ENCODE results near the gene LMNA.

Gene LMNA

DNA sequence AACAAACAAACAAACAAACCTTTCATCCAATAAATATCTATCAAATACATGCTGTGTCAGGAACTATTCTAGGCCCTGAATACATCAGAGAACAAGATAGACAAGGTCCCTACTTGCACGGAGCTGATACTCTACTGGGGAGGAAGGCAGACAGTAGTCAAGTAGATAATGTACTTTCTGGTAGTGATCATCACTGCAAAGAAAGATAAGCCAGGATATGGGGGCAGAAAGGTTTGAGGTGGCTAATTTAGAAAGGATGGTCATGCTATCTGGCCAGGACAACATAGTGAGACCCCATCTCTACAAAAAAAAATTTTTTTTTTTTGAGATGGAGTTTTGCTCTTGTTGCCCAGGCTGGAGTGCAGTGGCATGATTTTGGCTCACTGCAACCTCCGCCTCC is 22.9 kb upstream of the LMNA start:
- Histone ChIP-seq H3K9me3 (ENCODE audit: insufficient read depth, low read length) (no peaks in the 10 kb centered on the region), H3K9ac (ENCODE audit: insufficient read length, low read depth) (no peak overlapping the region), H3K36me3 (ENCODE audit: insufficient read depth, insufficient read length, low read length) (peaks cover 71% of the 10 kb centered on the region), H3K27me3 (ENCODE audit: insufficient read depth, insufficient read length) (no peaks in the 10 kb centered on the region), H3K4me3 (ENCODE audit: insufficient read length, low read depth) (no peak overlapping the region), H3K4me1 (ENCODE audit: insufficient read depth, insufficient read length) (peaks cover 16% of the 10 kb centered on the region)
- DNase-seq (ENCODE audit: low read depth, low spot score), result no peak
- TF ChIP-seq ZNF274 (IDR thresholded peaks at IDR 0.05; ENCODE audit: low read depth, low read length), result no peak
- TF ChIP-seq SUZ12 (IDR thresholded peaks at IDR 0.05; ENCODE audit: extremely low read depth, insufficient read depth, insufficient read length), result no peak
- TF ChIP-seq YY1 (IDR thresholded peaks at IDR 0.05; ENCODE audit: insufficient read depth, insufficient read length), result no peak

DNA sequence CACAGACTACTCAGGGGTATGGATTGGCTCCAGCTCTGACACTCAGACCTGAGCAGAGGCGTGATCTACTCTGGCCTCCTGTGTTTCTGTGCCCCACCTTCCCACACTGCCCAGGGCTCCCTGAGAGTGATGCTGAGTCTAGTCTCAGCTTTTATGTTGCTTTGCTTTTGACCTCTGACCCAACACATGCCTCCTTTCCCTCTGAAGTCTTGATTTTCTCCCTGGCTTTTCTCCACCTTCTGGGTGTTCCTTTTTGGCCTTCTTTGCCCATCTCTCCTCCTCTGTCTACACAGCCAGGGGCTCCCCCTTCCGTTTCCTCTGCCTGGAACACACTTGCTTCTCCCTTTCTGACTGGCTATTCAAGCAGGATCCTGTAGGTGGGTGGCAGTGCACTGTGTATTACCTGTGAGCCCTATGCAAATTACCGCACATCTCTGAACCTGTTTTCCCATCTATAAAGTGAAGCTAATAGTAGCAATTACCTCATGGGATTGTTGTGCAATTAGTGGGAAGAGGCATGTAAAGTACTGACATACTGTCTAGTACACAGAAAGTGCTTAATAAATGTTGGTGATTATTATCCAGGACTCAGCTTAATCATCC is 18.5 kb upstream of the LMNA start:
- TF ChIP-seq ZNF274 (IDR thresholded peaks at IDR 0.05; ENCODE audit: low read depth, low read length), result no peak
- TF ChIP-seq SUZ12 (IDR thresholded peaks at IDR 0.05; ENCODE audit: extremely low read depth, insufficient read depth, insufficient read length), result no peak
- TF ChIP-seq YY1 (IDR thresholded peaks at IDR 0.05; ENCODE audit: insufficient read depth, insufficient read length), result no peak
- H3K9ac ChIP-seq (ENCODE audit: insufficient read length, low read depth), result peak overlapping the region; percentile 27
- H3K36me3 ChIP-seq (ENCODE audit: insufficient read depth, insufficient read length, low read length), result peaks cover 83% of the 10 kb centered on the region
- no peak for DNase-seq (ENCODE audit: low read depth, low spot score)
- peaks cover 37% of the 10 kb centered on the region for H3K4me1 ChIP-seq (ENCODE audit: insufficient read depth, insufficient read length)
- no peaks in the 10 kb centered on the region for H3K9me3 ChIP-seq (ENCODE audit: insufficient read depth, low read length)
- H3K4me3 ChIP-seq (ENCODE audit: insufficient read length, low read depth), result no peak overlapping the region
- no peaks in the 10 kb centered on the region for H3K27me3 ChIP-seq (ENCODE audit: insufficient read depth, insufficient read length)

DNA sequence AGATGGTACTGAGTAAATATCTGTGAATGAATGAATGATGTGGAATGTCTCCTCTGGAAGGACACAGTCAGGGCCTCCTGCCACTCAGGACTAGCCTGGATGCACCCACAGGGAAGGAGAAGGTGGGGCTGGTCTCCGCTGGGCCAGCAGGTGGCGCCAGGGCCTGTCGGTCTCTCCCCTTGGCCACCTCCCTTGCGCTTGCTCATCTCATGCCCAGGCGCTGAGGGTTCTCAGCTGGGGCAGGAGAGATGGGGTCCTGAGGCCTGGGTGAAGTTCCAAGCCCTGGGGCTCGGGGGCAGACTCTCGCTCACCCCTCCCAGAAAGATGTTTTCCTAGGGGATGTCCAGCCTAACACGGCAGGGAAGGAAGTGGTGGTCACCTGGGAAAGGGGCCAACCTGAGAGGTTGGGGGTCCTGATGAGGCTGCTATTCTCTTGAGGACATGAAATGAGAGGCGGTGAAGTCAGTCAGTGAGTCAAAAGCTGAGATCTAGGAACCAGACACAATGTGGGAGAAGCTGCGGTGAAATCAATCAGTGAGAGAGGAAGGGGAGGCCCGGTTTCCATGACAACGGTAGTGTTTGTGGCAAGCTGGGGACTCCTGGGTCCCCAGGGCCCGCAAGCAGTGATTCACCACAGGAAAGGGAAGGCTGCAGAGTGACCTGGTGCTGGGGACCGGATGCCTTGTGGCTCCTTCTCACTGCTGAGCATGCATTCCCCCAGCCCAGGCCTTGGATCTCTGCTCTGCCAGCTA is 17.7 kb upstream of the LMNA start:
- H3K9me3 ChIP-seq (ENCODE audit: insufficient read depth, low read length), result no peaks in the 10 kb centered on the region
- no peaks in the 10 kb centered on the region for H3K27me3 ChIP-seq (ENCODE audit: insufficient read depth, insufficient read length)
- TF ChIP-seq YY1 (IDR thresholded peaks at IDR 0.05; ENCODE audit: insufficient read depth, insufficient read length), result no peak
- TF ChIP-seq SUZ12 (IDR thresholded peaks at IDR 0.05; ENCODE audit: extremely low read depth, insufficient read depth, insufficient read length), result no peak
- no peak for TF ChIP-seq ZNF274 (IDR thresholded peaks at IDR 0.05; ENCODE audit: low read depth, low read length)
- H3K4me3 ChIP-seq (ENCODE audit: insufficient read length, low read depth), result no peak overlapping the region
- peaks cover 77% of the 10 kb centered on the region for H3K36me3 ChIP-seq (ENCODE audit: insufficient read depth, insufficient read length, low read length)
- peaks cover 37% of the 10 kb centered on the region for H3K4me1 ChIP-seq (ENCODE audit: insufficient read depth, insufficient read length)
- DNase-seq (ENCODE audit: low read depth, low spot score), result no peak
- H3K9ac ChIP-seq (ENCODE audit: insufficient read length, low read depth), result peak overlapping the region; percentile 37

DNA sequence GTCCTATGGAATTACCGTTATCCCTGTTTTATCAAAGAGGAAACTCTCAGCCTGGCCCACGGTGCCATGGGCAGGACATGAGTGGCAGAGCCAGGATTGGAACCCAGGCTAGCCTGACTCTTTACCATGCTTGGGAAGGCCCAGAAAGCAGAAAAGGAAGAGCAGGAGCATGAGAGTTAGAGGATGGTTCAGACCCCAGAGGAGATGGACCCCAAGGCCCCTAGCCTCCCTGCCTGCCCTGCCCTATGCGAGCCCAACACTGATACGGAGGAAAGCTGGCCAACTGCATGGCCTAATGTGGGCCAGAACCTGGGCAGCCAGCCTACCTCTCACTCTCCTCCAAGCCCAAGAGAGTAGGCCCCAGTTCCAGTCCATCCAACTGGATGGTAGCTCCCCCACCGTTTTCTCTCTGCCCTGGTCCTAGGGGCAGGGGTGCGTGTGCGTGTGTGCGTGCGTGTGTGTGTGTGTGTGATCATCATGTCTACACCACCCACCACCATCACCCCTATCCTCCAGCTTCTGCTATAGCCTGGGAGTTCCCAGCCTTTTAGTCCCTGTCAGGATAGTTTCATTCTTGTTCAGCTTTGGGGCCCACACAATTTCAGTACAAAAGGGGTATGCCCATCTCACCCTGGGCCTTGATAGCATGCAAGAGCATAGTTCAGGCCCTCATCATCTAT is 16.9 kb upstream of the LMNA start:
- Histone ChIP-seq H3K27me3 (ENCODE audit: insufficient read depth, insufficient read length) (no peaks in the 10 kb centered on the region), H3K36me3 (ENCODE audit: insufficient read depth, insufficient read length, low read length) (peaks cover 78% of the 10 kb centered on the region), H3K9ac (ENCODE audit: insufficient read length, low read depth) (peak overlapping the region; percentile 37), H3K4me1 (ENCODE audit: insufficient read depth, insufficient read length) (peaks cover 37% of the 10 kb centered on the region), H3K9me3 (ENCODE audit: insufficient read depth, low read length) (no peaks in the 10 kb centered on the region), H3K4me3 (ENCODE audit: insufficient read length, low read depth) (no peak overlapping the region)
- no peak for DNase-seq (ENCODE audit: low read depth, low spot score)
- TF ChIP-seq SUZ12 (IDR thresholded peaks at IDR 0.05; ENCODE audit: extremely low read depth, insufficient read depth, insufficient read length) (no peak), ZNF274 (IDR thresholded peaks at IDR 0.05; ENCODE audit: low read depth, low read length) (no peak), YY1 (IDR thresholded peaks at IDR 0.05; ENCODE audit: insufficient read depth, insufficient read length) (no peak)

DNA sequence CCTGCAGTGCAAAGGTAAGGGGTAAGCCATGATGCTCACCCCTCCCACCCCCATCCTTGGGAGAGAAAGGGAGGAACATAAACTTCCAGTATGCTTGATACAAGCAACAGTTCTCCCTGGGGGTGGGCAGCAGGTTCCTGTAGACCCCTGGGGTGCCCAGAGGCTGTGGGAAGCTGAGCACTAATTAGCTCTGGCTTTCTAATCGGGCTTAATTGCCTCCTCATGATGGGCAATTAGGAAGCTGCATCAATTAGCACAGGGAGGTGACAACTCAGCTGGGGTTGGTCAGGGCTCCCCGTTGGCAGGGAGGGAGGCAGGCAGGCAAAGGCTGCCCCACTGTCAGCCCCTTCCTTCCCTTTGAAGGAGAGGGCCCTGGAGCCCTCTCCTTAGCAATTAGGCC is 15.7 kb upstream of the LMNA start:
- Histone ChIP-seq H3K36me3 (ENCODE audit: insufficient read depth, insufficient read length, low read length) (peaks cover 74% of the 10 kb centered on the region), H3K4me3 (ENCODE audit: insufficient read length, low read depth) (no peak overlapping the region), H3K27me3 (ENCODE audit: insufficient read depth, insufficient read length) (no peaks in the 10 kb centered on the region), H3K9ac (ENCODE audit: insufficient read length, low read depth) (peak overlapping the region; percentile 12), H3K9me3 (ENCODE audit: insufficient read depth, low read length) (no peaks in the 10 kb centered on the region), H3K4me1 (ENCODE audit: insufficient read depth, insufficient read length) (peaks cover 48% of the 10 kb centered on the region)
- no peak for DNase-seq (ENCODE audit: low read depth, low spot score)
- TF ChIP-seq SUZ12 (IDR thresholded peaks at IDR 0.05; ENCODE audit: extremely low read depth, insufficient read depth, insufficient read length) (no peak), YY1 (IDR thresholded peaks at IDR 0.05; ENCODE audit: insufficient read depth, insufficient read length) (no peak), ZNF274 (IDR thresholded peaks at IDR 0.05; ENCODE audit: low read depth, low read length) (no peak)

DNA sequence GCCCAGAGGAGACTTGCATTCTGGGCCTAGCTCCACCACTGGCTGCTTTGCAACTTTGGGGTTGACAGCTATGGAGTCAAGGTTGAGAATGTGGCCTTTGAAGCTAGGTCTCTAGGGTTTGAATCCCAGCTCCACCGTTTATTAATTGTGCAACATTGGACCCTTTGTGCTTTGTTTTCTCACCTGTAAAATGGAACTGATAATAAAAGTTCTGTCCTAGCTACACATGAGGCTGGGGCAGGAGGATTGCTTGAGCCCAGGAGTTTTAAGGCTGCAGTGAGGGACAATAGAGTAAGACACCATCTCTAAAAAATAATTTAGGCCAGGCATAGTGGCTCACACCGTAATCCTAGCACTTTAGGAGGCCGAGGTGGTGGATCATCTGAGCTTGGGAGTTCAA is 15.2 kb upstream of the LMNA start:
- H3K27me3 ChIP-seq (ENCODE audit: insufficient read depth, insufficient read length), result no peaks in the 10 kb centered on the region
- no peak overlapping the region for H3K4me3 ChIP-seq (ENCODE audit: insufficient read length, low read depth)
- H3K9ac ChIP-seq (ENCODE audit: insufficient read length, low read depth), result peak overlapping the region; percentile 12
- H3K36me3 ChIP-seq (ENCODE audit: insufficient read depth, insufficient read length, low read length), result peaks cover 70% of the 10 kb centered on the region
- no peaks in the 10 kb centered on the region for H3K9me3 ChIP-seq (ENCODE audit: insufficient read depth, low read length)
- TF ChIP-seq SUZ12 (IDR thresholded peaks at IDR 0.05; ENCODE audit: extremely low read depth, insufficient read depth, insufficient read length) (no peak), ZNF274 (IDR thresholded peaks at IDR 0.05; ENCODE audit: low read depth, low read length) (no peak)
- peaks cover 53% of the 10 kb centered on the region for H3K4me1 ChIP-seq (ENCODE audit: insufficient read depth, insufficient read length)
- DNase-seq (ENCODE audit: low read depth, low spot score), result no peak
